Thoracic aorta (tissue), 2 donors: Measurements from ENCODE around the gene KCTD17. TPM values are rescaled to one million over a fixed set of nuclear protein-coding genes. Genes with fewer than 3 reads are reported as not detected.

Experiments
- ATAC-seq: fragments of 150-250 bp; one replicate; pipeline ENCODE4 v1.8.0; 2017; ENCODE audit warnings: low read depth; ENCODE audit not compliant: insufficient number of reproducible peaks, low FRiP score
- DNase-seq: peaks from one replicate; pipeline ENCODE4 v3.0.0-alpha.2; 2020; ENCODE audit warnings: low spot score
- H3K27ac ChIP-seq, 2 donors: fragments of 200-600 bp; sonication (generic); 1 replicate in 1 of 2; 2 replicates in 1 of 2; pipeline ENCODE4 v1.5.1; 2016; ENCODE audit warnings: mild to moderate bottlenecking in 2 of 2, moderate library complexity in 2 of 2
- H3K27me3 ChIP-seq: fragments of 200-600 bp; sonication (generic); replicated peaks from 2 replicates; pipeline ENCODE4 v1.6.0; 2016; ENCODE audit warnings: mild to moderate bottlenecking; ENCODE audit not compliant: insufficient read depth
- H3K36me3 ChIP-seq: fragments of 200-600 bp; sonication (generic); one replicate; pipeline ENCODE4 v1.5.1; 2016
- H3K4me1 ChIP-seq, 2 donors: fragments of 200-600 bp; sonication (generic); 1 replicate in 1 of 2; 2 replicates in 1 of 2; pipeline versions ENCODE4 v1.5.1 to v1.6.0; 2016; ENCODE audit warnings: low read depth in 2 of 2, mild to moderate bottlenecking in 1 of 2; ENCODE audit not compliant: control insufficient read depth in 1 of 2
- H3K4me3 ChIP-seq: fragments of 200-600 bp; sonication (generic); 2 replicates; pipeline ENCODE4 v1.5.1; 2016; ENCODE audit warnings: mild to moderate bottlenecking
- H3K9me3 ChIP-seq: fragments of 200-600 bp; sonication (generic); 2 replicates; pipeline ENCODE4 v1.5.1; 2016
- CTCF ChIP-seq: fragments of 200-600 bp; sonication (generic); IDR thresholded peaks from one replicate; pipeline ENCODE4 v1.5.1; 2019; ENCODE audit warnings: antibody characterized with exemption
- total RNA-seq, 2 donors: library from RNA; depleted of rRNA; stranded (reverse); fragments of >200 nt; gene quantifications; one replicate each; pipeline versions ENCODE4 v1.1.0 to v1.2.3, GENCODE V29; 2016

KCTD17 gene
- total RNA-seq, 2 donors from 2014 or later = 16.7 to 32.4 TPM

- ATAC-seq (no peak), DNase-seq (no peak)
- no peak for TF ChIP-seq CTCF
- no peaks in the 10 kb centered on the region for H3K36me3 ChIP-seq
- H3K4me3 ChIP-seq = no peak overlapping the region
- no peaks in the 10 kb centered on the region for H3K9me3 ChIP-seq
- no peak overlapping the region for H3K27ac ChIP-seq
- peaks cover 26 to 37% of the 10 kb centered on the region in 2 donors for H3K4me1 ChIP-seq
- H3K27me3 ChIP-seq = no peaks in the 10 kb centered on the region
These were observed 34.2 kb upstream of the KCTD17 start for GRCh38 chr22:37017356-37017755.

- Histone ChIP-seq H3K4me1 (peaks cover 26 to 45% of the 10 kb centered on the region in 2 donors), H3K27ac (peak overlapping the region in 1 of 2 donors; percentile 86), H3K36me3 (no peaks in the 10 kb centered on the region), H3K4me3 (peak overlapping the region; percentile 90), H3K27me3 (no peaks in the 10 kb centered on the region), H3K9me3 (no peaks in the 10 kb centered on the region)
- DNase-seq (no peak), ATAC-seq (no peak)
- no peak for TF ChIP-seq CTCF
These were observed 33.3 kb upstream of the KCTD17 start for GRCh38 chr22:37018086-37018814.

GRCh38 chr22:37018815-37019308 is 32.7 kb upstream of the KCTD17 start:
- Histone ChIP-seq H3K27ac (peak overlapping the region; percentile 86 to 88), H3K9me3 (no peaks in the 10 kb centered on the region), H3K36me3 (no peaks in the 10 kb centered on the region), H3K4me1 (peaks cover 26 to 45% of the 10 kb centered on the region in 2 donors), H3K27me3 (no peaks in the 10 kb centered on the region), H3K4me3 (peak overlapping the region; percentile 90)
- DNase-seq = no peak
- no peak for ATAC-seq
- TF ChIP-seq CTCF = no peak

GRCh38 chr22:37019309-37020191 is 32.0 kb upstream of the KCTD17 start, which contains the start of the genes MPST and TST:
MPST (plus strand) TSS chr22:37019742; CDS start chr22:37019837, 95 bp downstream.
TST (minus strand) TSS chr22:37019447; CDS start chr22:37018732, 715 bp downstream.
- Histone ChIP-seq H3K4me1 (peaks cover 26 to 45% of the 10 kb centered on the region in 2 donors), H3K4me3 (peak within 1 kb of the TSS; percentile 90), H3K36me3 (peaks cover 6% of the 10 kb centered on the region), H3K9me3 (no peaks in the 10 kb centered on the region), H3K27me3 (no peaks in the 10 kb centered on the region), H3K27ac (peak within 1 kb of the TSS; percentile 88 to 89)
- peak; percentile 12 for TF ChIP-seq CTCF
- DNase-seq (no peak), ATAC-seq (peak; percentile 73)

- Histone ChIP-seq H3K4me1 (peaks cover 26 to 45% of the 10 kb centered on the region in 2 donors), H3K9me3 (no peaks in the 10 kb centered on the region), H3K4me3 (peak overlapping the region; percentile 90), H3K27me3 (no peaks in the 10 kb centered on the region), H3K27ac (peak overlapping the region; percentile 88 to 89), H3K36me3 (peaks cover 12% of the 10 kb centered on the region)
- no peak for DNase-seq
- no peak for TF ChIP-seq CTCF
- ATAC-seq = no peak
These were observed 31.4 kb upstream of the KCTD17 start for GRCh38 chr22:37020192-37020479.
